Measurements from ENCODE around the gene DDR2.

GRCh38 chr1:162688521-162688920, 56.3 kb downstream of the DDR2 start:
- no peak for TF ChIP-seq EZH2 (IDR thresholded peaks at IDR 0.05; ENCODE audit: insufficient read depth, poor library complexity, severe bottlenecking)
- no peak for TF ChIP-seq EZH2phosphoT487 (IDR thresholded peaks at IDR 0.05; ENCODE audit: insufficient read depth, low read depth)
